ENCODE data around the gene CHST15. TPM values are rescaled to one million over a fixed set of nuclear protein-coding genes. Genes with fewer than 3 reads are reported as not detected.

The CHST15 gene
- polyA plus RNA-seq, 1 donor from 2014 or later = 0.79 TPM

GRCh38 chr10:124030061-124030460 is 63.3 kb downstream of the CHST15 start:
- no peaks in the 10 kb centered on the region for H3K27me3 ChIP-seq (ENCODE audit: insufficient read depth, low read depth, low read length)
- H3K4me3 ChIP-seq (ENCODE audit: low read length) = no peak overlapping the region
- TF ChIP-seq EP300 (conservative IDR thresholded peaks at IDR 0.05; ENCODE audit: poor library complexity, severe bottlenecking) = no peak
- no peak for TF ChIP-seq MXI1 (conservative IDR thresholded peaks at IDR 0.05; ENCODE audit: poor library complexity, severe bottlenecking)
- TF ChIP-seq CTCF (IDR thresholded peaks at IDR 0.05; ENCODE audit: poor library complexity, severe bottlenecking) = no peak
- no peak for TF ChIP-seq EZH2 (IDR thresholded peaks at IDR 0.05; ENCODE audit: borderline replicate concordance, insufficient read depth, low read length, poor library complexity, severe bottlenecking)
- TF ChIP-seq TAF1 (IDR thresholded peaks at IDR 0.05; ENCODE audit: low read depth) = no peak
- no peak for TF ChIP-seq SMC3 (conservative IDR thresholded peaks at IDR 0.05; ENCODE audit: poor library complexity)
- TF ChIP-seq POLR2AphosphoS5 (IDR thresholded peaks at IDR 0.05) = no peak
- TF ChIP-seq REST (IDR thresholded peaks at IDR 0.05; ENCODE audit: borderline replicate concordance) = no peak
- no peak for TF ChIP-seq RAD21 (conservative IDR thresholded peaks at IDR 0.05)
- H2AFZ ChIP-seq (ENCODE audit: low read depth, low read length) = no peak overlapping the region
- H3K9me2 ChIP-seq (ENCODE audit: insufficient read depth, low read length) = no peaks in the 10 kb centered on the region
- no peaks in the 10 kb centered on the region for H3F3A ChIP-seq (ENCODE audit: insufficient read depth, low read length, poor library complexity, severe bottlenecking)
- no peak overlapping the region for H3K4me2 ChIP-seq (ENCODE audit: low read length)
- no peaks in the 10 kb centered on the region for H3K79me2 ChIP-seq (replicated peaks; ENCODE audit: insufficient read depth, low read length)
- no peaks in the 10 kb centered on the region for H3K36me3 ChIP-seq (ENCODE audit: insufficient read depth, low read length)
- no peaks in the 10 kb centered on the region for H3K9me3 ChIP-seq (ENCODE audit: low read length)
- no peak overlapping the region for H3K27ac ChIP-seq (ENCODE audit: low read length)
- H3K9ac ChIP-seq (ENCODE audit: low read length) = no peak overlapping the region
- no peaks in the 10 kb centered on the region for H4K20me1 ChIP-seq (ENCODE audit: insufficient read depth)

GRCh38 chr10:124029559-124029958 is 63.8 kb downstream of the CHST15 start:
- no peak for TF ChIP-seq CTCF (IDR thresholded peaks at IDR 0.05; ENCODE audit: poor library complexity, severe bottlenecking)
- no peak for TF ChIP-seq TAF1 (IDR thresholded peaks at IDR 0.05; ENCODE audit: low read depth)
- no peak for TF ChIP-seq MXI1 (conservative IDR thresholded peaks at IDR 0.05; ENCODE audit: poor library complexity, severe bottlenecking)
- TF ChIP-seq REST (IDR thresholded peaks at IDR 0.05; ENCODE audit: borderline replicate concordance) = no peak
- no peak for TF ChIP-seq EP300 (conservative IDR thresholded peaks at IDR 0.05; ENCODE audit: poor library complexity, severe bottlenecking)
- TF ChIP-seq RAD21 (conservative IDR thresholded peaks at IDR 0.05) = no peak
- TF ChIP-seq SMC3 (conservative IDR thresholded peaks at IDR 0.05; ENCODE audit: poor library complexity) = no peak
- no peak for TF ChIP-seq POLR2AphosphoS5 (IDR thresholded peaks at IDR 0.05)
- TF ChIP-seq EZH2 (IDR thresholded peaks at IDR 0.05; ENCODE audit: borderline replicate concordance, insufficient read depth, low read length, poor library complexity, severe bottlenecking) = no peak
- no peaks in the 10 kb centered on the region for H3K9me3 ChIP-seq (ENCODE audit: low read length)
- no peaks in the 10 kb centered on the region for H4K20me1 ChIP-seq (ENCODE audit: insufficient read depth)
- H3K9me2 ChIP-seq (ENCODE audit: insufficient read depth, low read length) = no peaks in the 10 kb centered on the region
- H3K4me3 ChIP-seq (ENCODE audit: low read length) = no peak overlapping the region
- no peak overlapping the region for H3K27ac ChIP-seq (ENCODE audit: low read length)
- no peaks in the 10 kb centered on the region for H3F3A ChIP-seq (ENCODE audit: insufficient read depth, low read length, poor library complexity, severe bottlenecking)
- no peaks in the 10 kb centered on the region for H3K27me3 ChIP-seq (ENCODE audit: insufficient read depth, low read depth, low read length)
- H3K4me2 ChIP-seq (ENCODE audit: low read length) = no peak overlapping the region
- H3K9ac ChIP-seq (ENCODE audit: low read length) = no peak overlapping the region
- no peak overlapping the region for H2AFZ ChIP-seq (ENCODE audit: low read depth, low read length)
- no peaks in the 10 kb centered on the region for H3K79me2 ChIP-seq (replicated peaks; ENCODE audit: insufficient read depth, low read length)
- no peaks in the 10 kb centered on the region for H3K36me3 ChIP-seq (ENCODE audit: insufficient read depth, low read length)
